ENCODE data around the gene IGFLR1. TPM values are rescaled to one million over a fixed set of nuclear protein-coding genes. Genes with fewer than 3 reads are reported as not detected.
A peak's percentile ranks its signal among the peaks of the same experiment; 100 is the strongest.

Gene IGFLR1
- total and polyA plus RNA-seq, 4 donors: 3.8 to 72.5 (median 26.0) TPM

DNA sequence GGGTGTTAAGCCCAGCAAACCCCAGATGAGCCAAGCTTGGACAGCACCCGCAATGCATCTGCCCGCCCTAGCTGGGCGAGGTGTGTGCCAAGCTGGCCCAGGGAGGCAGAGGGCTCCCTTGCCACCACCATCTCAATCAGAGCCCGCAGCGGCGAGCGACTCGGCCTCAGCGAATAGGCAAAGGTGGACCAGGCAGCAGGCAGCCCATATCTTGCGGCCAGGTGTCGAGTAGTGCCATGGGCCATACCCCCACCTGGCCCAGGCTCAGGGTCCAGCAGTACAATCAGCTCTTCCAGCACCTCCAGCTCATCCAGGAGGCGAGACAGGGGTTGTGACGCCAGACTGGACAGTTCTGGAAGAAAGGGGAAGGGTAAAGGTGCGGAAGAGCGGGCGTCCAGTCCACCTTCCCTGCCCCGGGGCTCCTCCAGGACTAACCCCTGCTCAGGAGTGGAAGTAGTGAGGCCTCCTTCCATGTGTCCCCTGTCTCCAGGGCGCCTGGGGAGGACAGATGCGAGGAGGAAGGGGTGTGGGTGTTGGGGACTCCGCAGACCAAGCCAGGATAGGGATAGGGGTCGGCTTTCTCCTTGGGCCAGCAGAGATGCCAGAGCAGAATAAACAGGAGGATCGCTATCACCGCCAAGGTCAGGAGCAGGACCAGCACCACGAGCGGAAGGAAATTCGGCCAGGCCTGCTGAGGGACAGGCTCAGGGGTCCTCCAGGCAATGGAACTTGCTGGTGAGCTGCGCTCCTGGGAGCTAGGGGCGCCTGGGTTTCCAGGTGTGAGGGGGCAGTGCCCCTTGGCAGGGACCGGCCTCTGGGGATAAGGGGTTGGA is 2.8 kb downstream of the IGFLR1 start:
- 77 to 84% methylated on average over 29 of the region's 29 CpGs for WGBS, 2 donors
- Histone ChIP-seq H3K9me3 (ENCODE audit: control insufficient read depth in 4 of 4, insufficient read depth in 3 of 4, low read length in 3 of 4) (no peaks in the 10 kb centered on the region), H3K9ac (ENCODE audit: insufficient read depth in 1 of 2, low read length in 2 of 2) (no peak overlapping the region), H3K4me1 (ENCODE audit: control insufficient read depth in 5 of 5, insufficient read depth in 5 of 5, low read length in 5 of 5) (peaks cover 0 to 19% (median 4%) of the 10 kb centered on the region in 5 donors), H3K36me3 (ENCODE audit: control insufficient read depth in 4 of 4, insufficient read depth in 4 of 4, low read length in 4 of 4) (peaks cover 3 to 35% (median 17%) of the 10 kb centered on the region in 4 donors), H3K4me3 (no peak overlapping the region), H3K27me3 (ENCODE audit: control insufficient read depth in 3 of 3, insufficient read depth in 3 of 3, low read length in 2 of 3) (no peaks in the 10 kb centered on the region), H3K27ac (ENCODE audit: low read depth in 1 of 2, low read length in 1 of 2) (peak overlapping the region in 1 of 2 donors; percentile 62)
- no peak for TF ChIP-seq CTCF (IDR thresholded peaks at IDR 0.05; ENCODE audit: control extremely low read depth, extremely low read depth)
- ATAC-seq (ENCODE audit: insufficient read depth, low FRiP score) (no peak), DNase-seq (no peak)

DNA sequence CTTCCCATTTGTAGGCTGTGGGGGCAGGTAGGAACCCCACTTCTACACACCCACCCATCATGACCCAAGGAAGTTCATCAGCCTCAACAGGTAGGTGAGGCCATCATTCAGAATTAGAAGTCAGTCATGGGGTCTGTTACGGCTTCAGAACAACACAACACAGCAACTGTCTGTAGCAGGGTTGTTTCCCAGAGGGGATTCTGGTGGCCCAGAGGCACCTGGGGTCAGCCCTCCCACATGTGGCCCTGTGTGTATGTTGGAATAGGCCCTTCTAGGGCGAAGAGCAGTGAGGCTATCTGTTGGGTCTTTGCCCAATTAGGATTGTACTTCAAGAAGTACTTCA is 3.4 kb downstream of the IGFLR1 start:
- ATAC-seq (ENCODE audit: insufficient read depth, low FRiP score): no peak
- Histone ChIP-seq H3K9ac (ENCODE audit: insufficient read depth in 1 of 2, low read length in 2 of 2) (no peak overlapping the region), H3K4me3 (no peak overlapping the region), H3K9me3 (ENCODE audit: control insufficient read depth in 4 of 4, insufficient read depth in 3 of 4, low read length in 3 of 4) (no peaks in the 10 kb centered on the region), H3K36me3 (ENCODE audit: control insufficient read depth in 4 of 4, insufficient read depth in 4 of 4, low read length in 4 of 4) (peaks cover 3 to 38% (median 19%) of the 10 kb centered on the region in 4 donors), H3K27ac (ENCODE audit: low read depth in 1 of 2, low read length in 1 of 2) (no peak overlapping the region), H3K27me3 (ENCODE audit: control insufficient read depth in 3 of 3, insufficient read depth in 3 of 3, low read length in 2 of 3) (no peaks in the 10 kb centered on the region), H3K4me1 (ENCODE audit: control insufficient read depth in 5 of 5, insufficient read depth in 5 of 5, low read length in 5 of 5) (peaks cover 0 to 14% (median 0%) of the 10 kb centered on the region in 5 donors)
- DNase-seq: no peak
- WGBS, 2 donors: 85 to 87% methylated on average over 2 of the region's 2 CpGs
- no peak for TF ChIP-seq CTCF (IDR thresholded peaks at IDR 0.05; ENCODE audit: control extremely low read depth, extremely low read depth)

DNA sequence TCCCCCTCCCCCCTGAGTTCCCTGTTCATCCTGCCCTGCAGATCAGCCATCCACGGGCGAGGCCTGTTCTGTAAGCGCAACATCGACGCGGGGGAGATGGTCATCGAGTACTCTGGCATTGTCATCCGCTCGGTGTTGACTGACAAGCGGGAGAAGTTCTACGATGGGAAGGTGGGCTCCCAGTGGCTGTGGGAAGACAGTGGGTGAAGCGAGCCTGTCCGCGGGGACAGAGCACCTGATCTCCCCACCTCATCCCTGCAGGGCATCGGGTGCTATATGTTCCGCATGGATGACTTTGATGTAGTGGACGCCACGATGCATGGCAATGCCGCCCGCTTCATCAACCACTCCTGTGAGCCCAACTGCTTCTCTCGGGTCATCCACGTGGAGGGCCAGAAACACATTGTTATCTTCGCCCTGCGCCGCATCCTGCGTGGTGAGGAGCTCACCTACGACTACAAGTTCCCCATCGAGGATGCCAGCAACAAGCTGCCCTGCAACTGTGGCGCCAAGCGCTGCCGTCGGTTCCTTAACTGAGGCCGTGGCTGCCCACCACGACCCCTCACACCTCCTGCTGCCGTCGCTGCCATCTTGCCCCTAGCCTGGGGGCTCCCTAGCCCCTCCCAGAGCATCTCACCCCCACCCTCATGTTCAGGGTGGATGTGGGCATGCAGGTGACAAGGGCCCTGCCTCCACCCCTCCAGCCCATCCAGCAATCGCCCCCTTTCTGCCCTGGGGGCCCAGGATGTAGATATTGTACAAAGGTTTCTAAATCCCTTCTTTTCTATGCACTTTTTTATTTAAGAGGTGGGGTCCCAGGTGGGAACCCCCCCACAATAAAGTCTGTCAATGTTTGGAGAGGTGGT is 4.0 kb downstream of the IGFLR1 start:
- Histone ChIP-seq H3K9ac (ENCODE audit: insufficient read depth in 1 of 2, low read length in 2 of 2) (no peak overlapping the region), H3K27ac (ENCODE audit: low read depth in 1 of 2, low read length in 1 of 2) (no peak overlapping the region), H3K36me3 (ENCODE audit: control insufficient read depth in 4 of 4, insufficient read depth in 4 of 4, low read length in 4 of 4) (peaks cover 3 to 44% (median 22%) of the 10 kb centered on the region in 4 donors), H3K4me1 (ENCODE audit: control insufficient read depth in 5 of 5, insufficient read depth in 5 of 5, low read length in 5 of 5) (peaks cover 0 to 14% (median 0%) of the 10 kb centered on the region in 5 donors), H3K9me3 (ENCODE audit: control insufficient read depth in 4 of 4, insufficient read depth in 3 of 4, low read length in 3 of 4) (no peaks in the 10 kb centered on the region), H3K27me3 (ENCODE audit: control insufficient read depth in 3 of 3, insufficient read depth in 3 of 3, low read length in 2 of 3) (no peaks in the 10 kb centered on the region), H3K4me3 (no peak overlapping the region)
- WGBS, 2 donors: 92 to 93% methylated on average over 37 of the region's 37 CpGs
- ATAC-seq (ENCODE audit: insufficient read depth, low FRiP score) (no peak), DNase-seq (no peak)
- TF ChIP-seq CTCF (IDR thresholded peaks at IDR 0.05; ENCODE audit: control extremely low read depth, extremely low read depth): no peak
